Effector memory CD4-positive, alpha-beta T cell (primary cell): ENCODE measurements around the gene OTULIN.

Experiments
- DNase-seq, 3 donors: peaks; one replicate each; pipeline ENCODE4 v3.0.0-alpha.2; 2020
- H3K27ac ChIP-seq: 2 replicates; pipeline ENCODE4 v1.7.0; 2013; ENCODE audit warnings: mild to moderate bottlenecking, low read length, moderate library complexity; ENCODE audit not compliant: insufficient read depth, poor library complexity, severe bottlenecking
- H3K27me3 ChIP-seq: replicated peaks from 2 replicates; pipeline ENCODE4 v1.7.0; 2013; ENCODE audit warnings: mild to moderate bottlenecking, low read length; ENCODE audit not compliant: insufficient read depth, control insufficient read depth, poor library complexity, severe bottlenecking
- H3K36me3 ChIP-seq: 2 replicates; pipeline ENCODE4 v1.7.0; 2013; ENCODE audit warnings: mild to moderate bottlenecking, low read length, moderate library complexity; ENCODE audit not compliant: control insufficient read depth, insufficient read depth
- H3K4me1 ChIP-seq: 2 replicates; pipeline ENCODE4 v1.7.0; 2013; ENCODE audit warnings: low read length, mild to moderate bottlenecking; ENCODE audit not compliant: control insufficient read depth, insufficient read depth, poor library complexity, severe bottlenecking
- H3K4me3 ChIP-seq: 2 replicates; pipeline ENCODE4 v1.7.0; 2013; ENCODE audit warnings: low read length, low read depth, mild to moderate bottlenecking; ENCODE audit not compliant: insufficient read depth, poor library complexity, severe bottlenecking
- H3K9me3 ChIP-seq: 2 replicates; pipeline ENCODE4 v1.7.0; 2013; ENCODE audit warnings: mild to moderate bottlenecking, low read length, moderate library complexity; ENCODE audit not compliant: control insufficient read depth

The OTULIN gene

DNA sequence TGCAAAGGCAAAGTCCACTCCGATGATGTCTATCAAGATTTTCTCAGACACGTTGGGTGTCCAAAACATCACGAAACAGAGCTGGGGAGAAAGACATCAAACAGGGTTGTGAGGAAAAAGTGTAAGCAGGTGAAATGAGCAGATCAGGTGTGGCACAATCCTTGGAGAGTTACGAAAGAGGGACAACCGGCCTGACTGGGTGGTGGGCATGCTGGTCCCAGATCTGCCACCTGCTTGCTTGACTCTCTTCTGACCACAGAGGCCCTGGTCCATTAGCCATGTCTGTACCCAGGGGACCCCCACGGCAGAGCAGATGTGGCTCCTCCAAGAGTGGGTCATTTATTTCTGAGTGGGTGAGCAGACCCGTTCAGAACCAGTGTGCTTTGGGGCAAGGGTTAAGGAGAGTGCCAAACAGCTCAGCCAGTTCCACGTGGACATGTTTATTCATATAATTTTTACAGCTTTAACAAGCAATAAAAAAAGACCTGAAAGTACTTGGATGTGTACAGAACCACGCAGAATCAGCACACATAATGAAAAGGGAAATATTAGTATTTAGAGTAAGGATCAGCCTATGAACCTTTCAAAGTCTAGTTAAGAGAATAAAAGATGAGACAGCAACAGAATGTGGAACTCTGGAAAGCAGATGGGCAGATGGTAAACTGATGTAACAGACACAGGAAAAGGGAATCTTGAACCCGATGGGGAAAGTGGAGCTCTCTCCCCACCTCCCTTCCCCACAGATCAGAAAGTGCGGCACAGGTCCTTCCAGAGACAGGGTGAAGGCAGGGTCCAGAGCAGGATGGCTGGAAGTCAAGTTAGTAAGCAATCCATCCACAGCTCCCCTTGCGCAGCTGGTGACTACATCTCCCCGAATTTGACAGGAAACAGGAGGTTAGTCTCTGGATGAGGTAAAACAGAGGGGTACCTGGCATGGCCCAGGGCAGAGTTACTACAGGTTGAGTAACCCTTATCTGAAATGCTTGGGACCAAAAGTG, 52.5 kb downstream of the OTULIN start:
- Histone ChIP-seq H3K27ac (no peak overlapping the region), H3K4me1 (no peaks in the 10 kb centered on the region), H3K36me3 (peaks cover 40% of the 10 kb centered on the region), H3K9me3 (no peaks in the 10 kb centered on the region), H3K4me3 (no peak overlapping the region), H3K27me3 (no peaks in the 10 kb centered on the region)
- no peak for DNase-seq

DNA sequence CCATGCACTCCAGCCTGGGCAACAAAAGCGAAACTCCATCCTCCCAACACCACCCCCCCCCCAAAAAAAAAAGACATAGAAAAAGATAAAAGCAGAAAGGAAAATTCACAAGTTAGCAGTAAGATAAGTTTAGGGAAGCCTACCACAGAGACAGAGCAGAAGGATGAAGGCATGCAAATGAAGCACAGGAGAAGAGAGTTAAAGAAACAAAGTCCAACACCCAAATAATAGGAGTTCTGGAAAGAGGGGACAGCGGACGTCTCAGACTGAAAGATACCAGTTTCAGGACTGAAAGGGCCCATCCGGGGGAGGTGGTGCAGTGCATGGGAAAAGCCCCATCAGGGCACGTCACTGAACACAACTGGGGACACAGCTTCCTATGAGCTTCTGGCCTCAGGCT, 54.3 kb downstream of the OTULIN start:
- no peak for DNase-seq
- Histone ChIP-seq H3K27me3 (no peaks in the 10 kb centered on the region), H3K9me3 (no peaks in the 10 kb centered on the region), H3K4me1 (no peaks in the 10 kb centered on the region), H3K4me3 (no peak overlapping the region), H3K36me3 (peaks cover 25% of the 10 kb centered on the region), H3K27ac (no peak overlapping the region)

GRCh38 chr5:14720236-14720923, 55.9 kb downstream of the OTULIN start:
- Histone ChIP-seq H3K4me1 (no peaks in the 10 kb centered on the region), H3K36me3 (peaks cover 17% of the 10 kb centered on the region), H3K4me3 (no peak overlapping the region), H3K9me3 (no peaks in the 10 kb centered on the region), H3K27ac (no peak overlapping the region), H3K27me3 (no peaks in the 10 kb centered on the region)
- DNase-seq = no peak

DNA sequence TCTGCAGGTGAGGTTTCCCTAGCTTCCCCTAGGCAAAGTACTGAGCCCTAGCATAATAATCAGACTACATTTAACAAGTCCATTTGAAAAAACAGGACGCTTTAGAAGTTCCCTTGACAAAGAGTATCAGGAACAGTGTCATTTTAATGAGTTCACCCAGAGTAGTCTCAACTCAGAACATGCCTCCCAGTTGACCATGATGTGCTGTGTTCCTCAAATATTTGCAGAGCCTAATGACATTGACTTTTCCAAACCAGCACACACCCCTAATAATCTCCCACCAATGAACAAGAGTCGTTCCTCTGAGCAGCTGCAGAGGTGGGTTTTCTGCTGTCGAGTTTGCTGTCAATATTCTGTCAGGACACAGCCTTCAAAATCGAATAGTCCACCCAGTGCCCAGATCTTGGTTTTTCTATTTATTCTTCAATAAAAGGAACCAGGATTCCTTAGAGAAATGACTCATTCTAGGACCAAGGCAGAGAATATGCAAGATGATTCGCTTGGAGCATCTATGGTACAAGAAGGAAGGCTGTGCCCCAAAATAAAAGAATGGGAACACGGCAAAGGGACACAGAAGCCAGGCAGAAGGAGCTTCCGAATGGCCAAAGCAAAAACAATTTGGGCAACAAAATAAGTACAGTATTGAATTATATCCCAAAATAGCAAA, 57.6 kb downstream of the OTULIN start:
- no peaks in the 10 kb centered on the region for H3K9me3 ChIP-seq
- no peak for DNase-seq
- no peaks in the 10 kb centered on the region for H3K27me3 ChIP-seq
- H3K36me3 ChIP-seq = peaks cover 6% of the 10 kb centered on the region
- peaks cover under 1% of the 10 kb centered on the region for H3K4me1 ChIP-seq
- H3K4me3 ChIP-seq = no peak overlapping the region
- no peak overlapping the region for H3K27ac ChIP-seq

DNA sequence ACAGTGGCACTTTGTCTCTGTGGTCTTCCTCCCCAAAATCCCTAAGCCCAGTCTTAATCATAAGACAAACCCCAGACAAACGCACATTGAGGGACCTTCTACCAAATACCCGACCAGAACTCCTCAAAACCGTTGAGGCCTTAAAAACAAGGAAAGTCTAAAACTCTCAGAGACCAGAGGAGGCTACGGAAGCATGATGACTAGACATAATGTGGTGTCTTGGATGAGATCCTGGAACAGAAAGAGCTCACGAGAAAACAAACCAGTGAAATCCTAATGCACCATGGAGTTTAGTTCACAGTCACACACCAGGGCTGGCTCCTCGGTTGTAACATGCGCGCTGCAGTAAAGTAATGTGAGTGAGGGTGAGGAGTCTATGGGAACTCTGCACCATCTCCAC, 58.4 kb downstream of the OTULIN start:
- H3K36me3 ChIP-seq = peaks cover 6% of the 10 kb centered on the region
- H3K27me3 ChIP-seq = no peaks in the 10 kb centered on the region
- no peak for DNase-seq
- no peak overlapping the region for H3K27ac ChIP-seq
- no peak overlapping the region for H3K4me3 ChIP-seq
- H3K9me3 ChIP-seq = no peaks in the 10 kb centered on the region
- peaks cover 5% of the 10 kb centered on the region for H3K4me1 ChIP-seq

- Histone ChIP-seq H3K4me3 (no peak overlapping the region), H3K36me3 (peaks cover 6% of the 10 kb centered on the region), H3K27me3 (no peaks in the 10 kb centered on the region), H3K27ac (no peak overlapping the region), H3K4me1 (peaks cover 5% of the 10 kb centered on the region), H3K9me3 (no peaks in the 10 kb centered on the region)
- DNase-seq = no peak
Observed at GRCh38 chr5:14723701-14724132, 59.2 kb downstream of the OTULIN start.

DNA sequence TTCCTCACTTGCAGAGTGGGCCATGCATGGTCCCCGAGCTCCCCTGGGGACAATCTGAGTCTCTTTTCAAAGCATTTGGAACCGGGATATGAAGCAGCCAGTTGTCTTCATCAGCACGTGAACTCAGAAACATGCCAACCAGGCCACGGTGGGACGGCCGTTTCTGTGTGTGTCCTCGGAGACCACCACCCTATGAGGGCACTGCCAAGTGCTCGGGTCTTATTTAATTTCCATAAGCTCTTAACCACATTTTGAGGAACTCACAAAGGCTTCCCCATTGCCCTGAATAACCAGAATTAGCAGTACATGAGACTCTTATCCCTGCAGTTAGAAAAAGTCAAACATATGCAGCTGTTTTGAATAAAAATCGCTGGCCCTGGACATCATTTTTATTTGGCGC, 60.1 kb downstream of the OTULIN start:
- no peaks in the 10 kb centered on the region for H3K27me3 ChIP-seq
- H3K36me3 ChIP-seq = peaks cover 6% of the 10 kb centered on the region
- no peaks in the 10 kb centered on the region for H3K9me3 ChIP-seq
- no peak overlapping the region for H3K27ac ChIP-seq
- H3K4me3 ChIP-seq = no peak overlapping the region
- no peak for DNase-seq
- H3K4me1 ChIP-seq = peaks cover 5% of the 10 kb centered on the region

DNA sequence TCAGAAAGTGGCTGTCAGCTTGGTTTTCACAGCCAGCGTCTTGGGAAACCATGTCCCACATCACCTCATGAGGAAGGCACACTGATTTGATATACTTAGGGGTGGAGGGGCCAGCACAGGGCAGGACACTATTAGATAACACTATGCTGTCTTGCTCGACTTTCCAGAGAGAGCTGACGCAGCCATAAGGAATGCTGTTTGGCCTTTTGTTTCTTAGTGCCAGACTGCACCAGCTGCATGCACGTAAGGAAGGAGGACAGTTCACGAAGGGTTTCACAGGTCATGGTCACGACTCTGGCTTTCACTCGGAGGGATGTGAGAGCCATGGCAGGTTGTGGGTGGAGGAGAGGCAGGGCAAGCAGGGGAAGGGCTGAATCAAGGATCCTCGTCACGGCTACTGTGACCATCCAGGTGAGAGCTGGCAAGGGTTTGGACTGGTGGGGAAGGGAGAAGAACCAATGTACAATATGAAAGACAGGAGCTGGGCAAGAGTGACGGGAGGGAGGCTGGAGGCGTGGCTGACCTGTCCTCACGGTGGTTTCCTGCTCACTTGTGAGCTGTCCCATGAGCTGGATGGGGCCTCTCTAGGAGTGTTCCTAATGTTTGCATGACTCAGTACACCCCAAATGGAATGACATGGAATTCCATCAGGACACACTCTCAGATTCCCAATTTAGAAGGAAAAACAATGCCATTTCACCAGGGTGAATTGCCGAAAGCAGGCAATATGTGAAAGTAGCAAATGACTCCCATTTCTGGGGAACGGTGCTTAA, 61.7 kb downstream of the OTULIN start:
- peaks cover 6% of the 10 kb centered on the region for H3K36me3 ChIP-seq

DNA sequence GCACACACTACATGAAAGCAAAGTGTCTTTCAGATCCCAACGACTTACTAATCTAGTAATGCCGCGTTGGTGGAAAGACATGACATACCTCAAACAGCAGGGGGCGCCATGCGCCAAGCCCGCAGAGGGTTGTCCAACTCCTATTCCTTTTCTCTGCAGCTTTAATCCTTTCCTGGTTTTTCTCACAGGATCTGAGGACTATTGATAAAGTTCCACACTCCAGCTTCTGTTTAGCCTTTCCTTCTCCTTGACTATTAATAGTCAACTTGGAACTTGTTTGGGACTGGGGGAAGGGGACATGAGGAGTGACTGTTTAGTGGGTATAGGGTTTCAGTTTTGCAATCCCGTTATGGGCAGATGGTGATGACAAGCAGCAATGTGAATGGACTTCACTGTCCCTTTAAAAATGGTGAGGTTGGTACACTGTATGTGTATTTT, 62.9 kb downstream of the OTULIN start:
- Histone ChIP-seq H3K4me1 (peaks cover 5% of the 10 kb centered on the region), H3K4me3 (no peak overlapping the region), H3K27me3 (no peaks in the 10 kb centered on the region), H3K27ac (no peak overlapping the region), H3K9me3 (no peaks in the 10 kb centered on the region), H3K36me3 (peaks cover 6% of the 10 kb centered on the region)
- DNase-seq = peak; percentile 25 to 61 (median 43)

More for the DNA sequence above, 61.7 kb downstream of the OTULIN start:
- H3K27ac ChIP-seq = no peak overlapping the region
- peaks cover 5% of the 10 kb centered on the region for H3K4me1 ChIP-seq
- no peaks in the 10 kb centered on the region for H3K27me3 ChIP-seq
- no peak for DNase-seq
- H3K4me3 ChIP-seq = no peak overlapping the region
- H3K9me3 ChIP-seq = no peaks in the 10 kb centered on the region
